Embryonic facial prominence (tissue), 1 donor: ENCODE data around the gene COL11A2.
A peak's percentile ranks its signal among the peaks of the same experiment; 100 is the strongest.

Source experiments
- DNase-seq: peaks from one replicate; pipeline ENCODE4 v3.0.0-alpha.2; 2016; ENCODE audit errors: extremely low spot score

COL11A2 gene

DNA sequence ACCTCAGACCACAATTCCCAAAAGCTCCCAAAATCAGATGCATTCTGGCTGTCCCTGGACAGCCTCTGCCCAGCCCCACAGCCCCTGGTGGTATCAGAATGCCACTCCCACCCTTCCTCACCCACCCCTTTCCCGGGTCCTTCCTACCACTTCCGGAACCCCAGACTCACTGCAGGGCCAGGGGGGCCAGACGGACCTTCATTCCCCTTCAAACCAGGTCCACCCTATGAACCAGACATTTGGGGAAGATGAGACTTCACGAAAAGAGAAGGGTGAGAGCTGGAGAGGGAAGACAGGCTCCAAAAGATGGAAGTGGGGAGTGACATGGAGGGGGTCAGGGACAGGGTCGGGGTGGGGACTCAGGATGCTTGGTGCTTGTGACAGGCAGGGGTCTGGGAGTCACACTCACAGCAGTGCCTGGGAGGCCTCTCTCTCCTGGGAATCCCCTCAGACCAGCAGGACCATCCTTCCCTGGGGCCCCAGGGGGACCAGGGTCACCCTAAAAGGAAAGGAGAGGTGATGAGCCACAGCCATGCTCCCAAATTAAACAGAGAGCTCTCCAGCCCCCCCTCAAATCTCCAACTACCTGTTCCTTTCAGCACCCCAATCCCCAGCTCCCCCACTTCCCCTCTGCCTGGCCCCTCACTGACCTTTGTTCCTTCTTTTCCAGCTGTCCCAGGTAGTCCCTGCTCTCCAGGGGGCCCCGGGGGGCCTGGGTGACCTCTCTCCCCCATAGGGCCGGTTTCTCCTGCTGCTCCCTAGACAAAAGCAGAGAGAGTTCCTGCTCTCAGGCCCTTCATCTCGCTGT is 20.2 kb downstream of the COL11A2 start:
- no peak for DNase-seq

DNA sequence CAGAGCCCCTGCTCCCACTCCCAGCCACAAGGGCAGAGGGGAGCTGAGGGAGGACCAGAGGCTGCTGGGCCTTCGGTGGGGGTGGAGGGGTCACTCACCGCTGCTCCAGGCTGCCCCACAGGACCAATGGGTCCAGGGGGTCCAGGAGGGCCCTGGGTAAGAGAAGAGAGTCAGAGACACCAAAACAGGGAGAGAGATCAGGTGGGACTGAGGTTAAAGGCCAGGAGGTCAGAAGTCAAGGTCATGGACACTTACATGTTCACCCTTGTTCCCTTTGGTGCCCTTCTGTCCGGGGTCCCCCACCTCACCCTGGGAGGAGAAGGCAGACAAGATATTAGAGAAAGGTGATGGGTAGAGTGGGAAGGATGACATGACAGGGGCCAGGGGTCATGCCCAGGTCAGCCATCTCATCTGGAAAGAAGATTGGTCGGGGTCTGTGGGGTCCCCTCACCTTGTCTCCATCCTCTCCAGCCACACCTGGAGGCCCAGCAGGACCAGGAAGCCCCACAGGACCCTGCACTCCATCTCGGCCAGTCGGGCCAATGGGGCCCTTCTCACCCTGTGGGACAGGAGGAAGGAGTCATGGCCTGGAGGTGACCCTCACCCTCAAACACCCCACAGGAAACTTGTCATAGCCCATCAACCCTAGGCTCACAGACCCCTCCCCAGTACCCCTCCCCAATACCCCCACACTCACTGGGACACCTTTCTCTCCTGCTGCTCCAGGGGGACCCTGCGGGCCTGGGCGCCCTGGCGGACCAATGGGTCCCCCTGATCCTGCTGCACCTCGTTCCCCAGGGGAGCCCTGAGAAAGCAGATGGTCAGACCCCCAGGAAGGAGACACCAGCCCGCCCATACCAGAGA is 21.0 kb downstream of the COL11A2 start:
- DNase-seq: no peak

DNA sequence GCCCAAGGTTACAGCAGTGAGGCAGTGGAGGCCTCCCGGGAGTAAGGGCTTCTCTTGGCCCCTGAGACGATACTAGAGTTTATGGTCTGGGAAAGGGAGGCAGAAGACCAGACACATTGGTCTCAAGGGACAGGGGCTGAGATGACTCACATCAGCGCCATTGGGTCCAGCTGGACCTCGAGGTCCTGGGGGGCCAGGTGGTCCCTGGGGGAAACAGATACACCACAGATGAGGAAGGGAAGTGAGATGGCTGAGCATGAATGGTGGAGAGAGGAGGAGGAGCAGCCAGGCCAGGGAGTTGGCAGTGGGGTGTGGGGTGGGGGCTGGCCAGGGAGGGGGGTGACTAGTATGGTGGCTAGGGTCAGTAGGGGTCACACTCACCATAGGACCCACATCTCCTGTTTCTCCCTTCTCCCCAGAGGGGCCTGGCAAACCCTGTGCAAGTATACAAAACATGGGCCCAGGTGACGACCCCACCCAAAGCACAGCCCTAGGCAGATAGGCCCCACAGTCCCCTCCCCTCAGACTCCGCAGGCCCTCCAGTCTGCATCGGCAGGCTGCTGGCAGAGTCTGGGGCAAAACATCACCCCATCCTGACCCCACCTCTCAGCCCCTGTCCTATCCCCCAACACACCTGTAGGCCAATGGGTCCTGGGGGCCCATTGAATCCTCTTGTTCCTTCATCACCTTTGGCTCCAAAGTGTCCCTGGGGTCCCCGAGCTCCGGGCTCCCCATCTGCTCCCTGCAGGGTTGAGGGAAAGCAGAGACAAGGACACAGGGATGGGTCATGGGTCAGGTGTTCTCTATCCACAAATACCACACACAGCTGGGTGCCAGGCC is 21.9 kb downstream of the COL11A2 start:
- DNase-seq: no peak

DNA sequence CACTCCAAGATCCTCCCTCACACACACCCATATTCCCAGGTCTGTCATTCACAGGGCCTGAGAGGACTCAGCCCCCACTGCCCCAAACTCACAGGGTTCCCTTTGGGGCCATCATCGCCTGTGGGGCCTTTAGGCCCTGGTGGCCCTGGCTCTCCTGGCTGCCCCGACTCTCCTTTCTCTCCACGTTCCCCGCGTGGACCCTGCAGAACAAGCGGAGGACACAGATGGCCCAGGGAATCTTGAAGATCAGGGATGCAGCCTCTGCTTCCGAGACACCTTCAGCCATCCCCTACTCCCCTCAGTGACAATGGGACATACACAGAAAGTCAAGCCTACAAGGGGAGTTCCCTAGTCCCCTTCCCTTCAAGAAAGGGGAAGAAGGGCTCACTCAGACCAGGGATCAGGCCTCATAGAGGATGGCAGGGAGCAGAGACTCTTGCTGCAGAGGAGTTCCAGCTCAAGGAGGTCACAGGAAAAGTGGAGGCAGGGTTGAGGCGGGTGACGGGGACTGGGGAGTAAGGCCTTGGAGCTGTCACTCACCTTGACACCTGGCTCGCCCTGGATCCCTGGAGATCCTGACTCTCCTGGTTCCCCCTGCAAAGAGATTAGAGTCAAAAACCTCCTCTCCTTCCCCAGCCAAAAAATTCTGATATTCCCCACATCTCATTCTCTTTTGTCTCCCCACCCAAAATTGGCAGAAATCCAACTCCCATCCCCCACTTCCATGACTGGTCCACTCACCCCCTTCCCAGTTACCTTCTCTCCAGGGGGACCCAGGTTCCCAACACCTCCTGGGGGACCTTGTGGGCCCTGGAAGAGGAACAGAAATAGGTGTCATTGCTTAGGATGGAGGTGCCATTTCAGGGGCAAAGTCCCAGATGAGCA is 22.7 kb downstream of the COL11A2 start:
- no peak for DNase-seq

DNA sequence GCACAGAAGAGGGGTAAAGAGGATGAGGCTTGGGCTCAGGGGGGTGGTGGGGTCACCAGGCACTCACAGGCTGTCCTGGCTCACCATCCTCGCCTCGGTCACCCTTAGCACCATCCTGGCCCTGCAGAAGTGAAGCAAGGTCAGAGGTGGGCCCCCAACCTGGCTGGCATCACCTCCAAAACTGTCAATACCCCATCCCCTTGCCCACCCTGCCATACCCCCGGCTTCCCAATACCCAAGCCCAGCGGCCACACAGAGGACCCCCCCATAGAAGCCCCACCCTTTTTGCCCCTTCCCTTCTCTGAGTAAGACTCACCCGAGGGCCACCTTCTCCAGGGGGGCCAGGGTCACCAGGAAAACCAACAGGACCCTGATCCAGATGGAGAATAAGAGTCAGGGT is 23.6 kb downstream of the COL11A2 start:
- DNase-seq: no peak

DNA sequence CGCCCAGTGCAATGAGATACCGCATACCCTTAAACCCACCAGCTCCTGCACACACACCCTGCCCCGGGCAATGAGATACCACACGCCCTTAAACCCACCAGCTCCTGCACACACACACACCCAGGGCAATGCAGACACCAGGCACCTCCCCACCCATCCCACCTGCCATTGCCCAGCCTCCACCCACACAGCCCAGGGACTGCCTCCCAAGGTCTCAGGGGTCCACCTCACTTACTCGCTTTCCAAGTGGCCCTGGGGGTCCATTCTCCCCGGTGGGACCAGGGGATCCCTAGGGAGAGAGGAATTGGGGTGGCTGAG is 24.0 kb downstream of the COL11A2 start:
- no peak for DNase-seq

DNA sequence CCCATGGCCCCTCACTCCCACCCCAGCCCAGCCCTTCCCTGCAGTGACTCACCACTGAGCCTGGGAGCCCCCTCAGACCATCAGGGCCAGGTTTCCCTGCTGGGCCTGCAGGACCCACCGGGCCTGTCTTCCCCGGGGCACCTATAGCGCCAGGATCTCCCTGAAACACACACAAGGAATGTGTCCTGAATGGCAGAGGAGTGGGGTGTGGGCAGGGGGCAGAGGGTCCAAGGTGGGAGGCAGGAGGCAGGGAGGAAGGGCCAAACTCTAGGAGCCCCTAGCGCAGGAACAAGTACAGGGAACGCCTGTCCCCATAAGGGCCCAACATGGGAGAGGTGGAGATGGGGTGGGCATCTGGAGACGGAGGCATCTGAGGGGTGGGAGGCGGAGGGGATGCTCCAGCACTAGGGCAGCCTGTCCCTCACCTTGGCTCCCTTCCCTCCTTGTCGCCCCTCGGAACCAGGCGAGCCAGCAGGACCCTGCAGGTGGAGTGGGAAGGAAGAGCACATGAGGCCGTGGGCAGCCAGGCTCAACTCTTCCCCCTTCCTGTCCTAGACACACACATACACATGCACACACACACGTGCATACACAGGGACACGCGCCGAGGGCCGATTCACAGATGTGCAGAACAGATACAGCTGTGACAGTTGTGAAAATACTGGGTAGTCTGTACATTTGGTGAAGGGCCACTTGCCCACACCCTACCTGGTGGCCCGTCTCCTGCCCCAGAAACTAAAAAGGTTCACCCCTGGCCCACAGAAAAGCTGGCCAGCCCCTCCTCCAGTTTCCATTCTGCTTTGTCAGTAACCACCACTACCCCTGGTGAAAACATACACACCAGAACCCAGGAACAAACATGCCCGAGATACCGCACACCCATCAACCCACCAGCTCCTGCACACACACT is 24.6 kb downstream of the COL11A2 start:
- DNase-seq: no peak

DNA sequence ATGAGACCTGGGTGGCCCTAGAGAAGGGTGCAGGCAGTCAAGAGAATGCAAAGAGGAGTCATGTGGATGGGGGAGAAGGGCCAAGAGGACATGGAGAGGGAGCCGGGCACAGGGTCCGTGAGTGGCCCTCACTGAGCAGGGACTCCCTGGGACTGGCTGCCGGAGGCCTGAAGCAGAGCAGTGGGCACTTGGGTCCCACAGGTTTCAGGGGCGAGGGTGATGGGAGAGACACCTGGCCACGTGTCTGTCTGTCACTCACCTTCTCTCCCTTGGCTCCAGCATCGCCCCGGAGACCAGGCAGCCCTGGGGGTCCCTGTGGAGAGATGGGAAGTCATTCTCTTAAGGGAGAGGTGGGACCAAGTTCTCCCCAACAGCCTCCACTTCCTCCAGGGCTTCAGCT is 25.5 kb downstream of the COL11A2 start:
- no peak for DNase-seq

DNA sequence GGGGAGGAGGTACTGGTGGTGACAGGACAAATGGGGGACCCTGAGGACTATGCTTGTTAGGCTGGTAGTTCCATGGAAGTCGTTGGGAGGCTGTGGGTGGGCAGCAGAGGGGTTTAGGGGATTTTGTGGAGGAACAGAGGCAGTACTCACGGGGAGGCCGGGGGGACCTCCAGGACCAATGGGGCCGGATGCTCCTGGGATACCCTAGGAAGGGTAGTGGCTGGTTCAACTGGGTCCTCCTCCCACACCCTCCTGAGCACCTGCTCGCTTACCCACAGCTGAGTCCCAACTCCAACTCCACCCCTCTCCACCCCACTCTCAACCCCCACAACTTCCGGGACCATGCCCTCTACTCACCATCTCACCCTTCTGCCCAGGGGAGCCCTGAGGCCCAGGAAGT is 25.9 kb downstream of the COL11A2 start:
- no peak for DNase-seq

DNA sequence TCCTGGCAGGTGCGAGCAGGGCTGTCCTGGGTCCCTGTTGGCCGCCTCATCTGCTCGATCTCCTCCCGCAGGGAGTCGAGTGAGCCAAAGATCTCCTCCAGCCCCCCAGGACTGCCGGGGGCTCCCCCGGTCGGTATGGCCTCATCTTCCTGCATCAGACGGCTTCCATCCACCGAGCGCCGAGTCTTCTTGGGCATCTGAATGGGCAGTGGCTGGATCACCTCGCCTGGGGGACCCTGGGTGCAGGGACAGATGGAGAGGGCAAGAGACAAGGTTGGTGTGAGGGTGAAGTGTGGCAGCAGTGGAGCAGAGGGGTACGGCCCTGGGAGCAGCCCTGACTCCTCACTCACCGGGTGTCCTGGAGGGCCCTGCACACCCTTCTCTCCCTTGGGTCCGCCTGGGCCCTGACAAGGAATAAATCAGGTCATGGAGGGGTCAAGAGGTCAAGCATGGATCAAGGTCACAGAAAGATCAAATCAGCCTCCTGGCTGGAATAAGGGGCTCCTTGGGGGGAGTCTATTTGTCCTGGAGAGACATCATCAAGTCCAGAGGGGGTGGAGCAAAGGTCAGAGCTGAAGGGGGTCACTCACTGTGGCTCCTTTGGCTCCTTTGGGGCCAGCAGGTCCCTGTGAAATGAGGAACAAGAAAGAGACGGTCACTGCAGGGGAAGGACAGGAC is 26.5 kb downstream of the COL11A2 start:
- no peak for DNase-seq

DNA sequence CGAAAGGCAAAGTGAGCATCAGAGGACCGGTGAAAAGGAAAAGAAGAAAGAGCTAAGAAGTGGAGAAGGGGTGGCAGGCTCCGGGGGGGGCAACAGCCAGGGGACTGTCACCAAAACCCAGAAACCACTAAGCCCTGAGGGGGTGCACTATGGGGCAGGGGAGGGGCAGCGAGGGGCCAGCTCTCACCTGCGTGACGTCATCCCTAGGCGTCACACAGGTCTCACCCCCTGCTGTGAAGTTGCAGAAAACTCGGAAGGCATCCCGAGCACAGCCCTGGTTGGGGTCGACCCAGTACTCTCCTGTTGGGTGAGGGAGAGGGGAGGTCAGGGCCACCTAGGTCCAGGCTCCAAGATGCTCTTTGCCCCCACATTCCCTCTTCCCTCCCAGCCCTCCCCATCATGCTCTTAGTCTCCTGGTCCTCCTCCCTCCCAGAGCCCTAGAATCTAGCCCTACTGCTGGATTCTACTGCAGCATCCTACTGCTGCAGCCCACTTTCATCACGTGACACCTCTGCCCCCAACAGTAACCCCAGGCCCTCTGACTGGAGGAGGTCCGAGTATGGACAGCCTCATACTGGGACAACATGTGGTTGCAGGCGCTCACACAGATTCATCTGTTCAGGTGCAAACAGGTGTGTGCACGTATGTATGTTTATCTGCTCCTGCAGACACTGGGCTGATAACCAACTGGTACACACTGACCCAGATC is 27.4 kb downstream of the COL11A2 start:
- no peak for DNase-seq

DNA sequence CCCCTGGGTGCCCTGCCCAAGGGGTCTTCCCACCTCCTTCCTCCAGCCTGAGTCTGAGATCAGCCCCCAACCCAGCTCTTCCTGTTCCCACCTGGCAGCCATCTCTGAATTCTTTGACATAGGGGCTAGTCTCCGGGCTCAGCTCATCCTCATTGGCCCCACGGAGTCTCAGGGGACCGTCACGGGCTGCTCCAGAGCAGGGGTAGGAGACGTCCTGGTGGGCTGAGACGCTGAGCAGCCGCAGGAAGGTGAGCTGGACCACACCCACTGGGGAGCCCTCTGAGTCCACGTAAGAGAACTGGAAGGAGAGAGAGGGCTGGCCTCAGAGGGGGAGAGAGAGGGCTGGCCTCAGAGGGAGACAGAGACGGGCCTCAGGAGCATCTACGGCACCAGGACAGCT is 28.1 kb downstream of the COL11A2 start:
- no peak for DNase-seq

DNA sequence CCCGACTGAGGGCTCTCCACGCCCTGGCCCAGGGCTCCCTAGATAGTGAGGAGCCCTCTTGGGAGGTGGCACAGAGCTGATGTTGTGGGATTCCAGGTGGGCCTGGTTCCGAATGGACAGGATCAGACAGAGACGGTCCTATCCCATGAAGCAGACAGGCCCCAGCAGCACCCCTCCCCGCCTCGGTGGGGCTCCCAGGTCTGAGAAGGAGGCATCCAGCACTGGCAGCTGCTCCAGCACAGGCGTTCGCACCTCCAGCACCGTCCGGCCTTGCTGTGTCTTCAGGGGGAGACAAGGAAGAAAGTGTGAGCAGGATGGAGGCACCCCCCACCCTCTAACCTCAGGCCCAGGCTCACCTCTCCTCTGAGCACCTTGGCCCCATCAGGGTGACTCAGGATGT is 28.7 kb downstream of the COL11A2 start:
- DNase-seq: no peak

DNA sequence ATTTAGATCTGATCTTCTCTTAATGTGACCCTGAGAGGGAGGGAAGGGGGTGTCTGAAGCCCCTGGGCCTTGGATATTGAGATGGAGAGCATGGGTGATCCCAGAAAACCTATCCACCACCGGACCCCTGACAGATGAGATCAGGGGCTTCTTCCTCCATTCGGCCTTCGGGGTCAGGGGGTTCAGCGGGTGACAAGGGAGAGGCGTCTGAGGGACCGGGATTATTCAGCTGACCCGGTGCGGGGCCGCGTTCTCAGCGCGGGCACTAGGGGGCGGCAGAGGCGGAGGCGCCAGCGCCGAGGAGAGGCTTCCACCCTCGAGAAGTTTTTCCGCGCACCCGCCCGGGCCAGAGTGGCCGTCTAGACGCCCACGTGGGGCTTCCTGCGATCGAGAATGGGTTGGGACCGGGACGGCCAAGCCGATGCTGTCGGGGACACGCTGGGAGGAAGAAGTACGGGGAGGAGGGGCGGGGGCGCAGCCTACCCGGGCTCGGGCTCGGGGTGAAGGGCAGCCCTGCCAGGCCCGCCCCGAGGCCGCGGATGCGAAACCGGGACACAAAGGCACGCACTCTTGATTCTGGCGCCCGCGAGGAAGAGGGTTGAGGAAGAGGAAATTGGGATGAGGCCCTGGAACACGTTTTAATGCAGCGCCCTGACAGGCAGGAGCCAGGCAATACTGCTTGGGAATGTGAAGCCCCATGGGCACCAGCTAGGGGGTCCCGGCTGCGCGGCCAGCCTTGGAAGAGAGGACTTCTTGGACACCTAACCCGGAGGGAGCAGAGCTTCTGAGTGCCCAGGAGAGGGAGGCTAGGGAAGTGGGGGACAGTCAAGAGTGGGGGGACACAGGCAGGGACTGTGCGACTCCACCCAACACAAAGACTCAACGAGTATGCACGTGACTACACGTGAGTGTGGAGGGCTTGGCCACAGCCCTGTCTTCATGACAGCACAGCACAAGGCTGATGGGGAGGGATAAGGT is 30.6 kb downstream of the COL11A2 start:
- DNase-seq: peak; percentile 40

DNA sequence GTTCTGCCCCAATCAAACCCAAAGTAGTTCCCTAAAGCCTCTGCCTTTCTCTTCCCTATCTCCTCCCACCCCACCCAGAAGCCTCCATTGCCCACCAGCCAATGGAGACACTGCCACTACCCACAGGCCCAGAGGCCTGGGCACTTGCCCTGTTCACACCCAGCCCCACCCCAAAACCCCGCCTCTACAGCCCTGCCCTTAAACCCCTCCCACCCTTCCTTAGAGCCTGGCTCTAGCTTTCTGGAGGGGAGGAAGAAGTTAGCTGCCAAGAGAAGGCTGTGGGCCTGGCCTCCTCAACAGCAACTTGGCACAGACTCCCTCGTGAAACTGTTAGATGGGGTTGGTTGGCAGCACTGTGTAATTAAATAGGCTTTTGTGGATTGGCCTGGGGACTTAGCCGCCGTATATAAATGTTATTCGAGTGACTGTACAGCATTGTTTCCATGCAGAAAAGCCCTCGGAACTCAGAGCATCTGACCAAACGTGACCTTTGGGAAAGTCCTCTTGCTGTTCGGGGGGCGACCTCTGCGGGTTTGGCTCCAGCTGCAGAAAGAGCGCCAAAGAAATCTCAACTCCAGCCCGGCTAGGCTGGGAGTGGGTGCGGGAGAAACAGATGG is 31.4 kb downstream of the COL11A2 start:
- DNase-seq: peak; percentile 10

DNA sequence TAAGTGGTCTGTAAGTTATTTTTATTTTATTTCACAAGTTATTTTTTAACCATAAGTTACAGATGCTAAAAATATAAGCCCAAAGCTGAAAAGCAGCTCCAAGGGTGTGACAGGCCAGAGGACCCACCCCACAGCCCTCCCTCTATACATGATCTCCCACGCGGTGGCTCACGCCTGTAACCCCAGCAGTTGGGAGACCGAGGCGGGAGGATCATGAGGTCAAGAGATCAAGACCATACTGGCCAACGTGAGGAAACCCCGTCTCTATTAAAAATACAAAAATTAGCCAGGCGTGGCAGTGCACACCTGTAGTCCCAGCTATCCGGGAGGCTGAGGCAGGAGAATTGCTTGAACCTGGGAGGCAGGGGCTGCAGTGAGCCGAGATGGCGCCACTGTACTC is 32.2 kb downstream of the COL11A2 start:
- no peak for DNase-seq

DNA sequence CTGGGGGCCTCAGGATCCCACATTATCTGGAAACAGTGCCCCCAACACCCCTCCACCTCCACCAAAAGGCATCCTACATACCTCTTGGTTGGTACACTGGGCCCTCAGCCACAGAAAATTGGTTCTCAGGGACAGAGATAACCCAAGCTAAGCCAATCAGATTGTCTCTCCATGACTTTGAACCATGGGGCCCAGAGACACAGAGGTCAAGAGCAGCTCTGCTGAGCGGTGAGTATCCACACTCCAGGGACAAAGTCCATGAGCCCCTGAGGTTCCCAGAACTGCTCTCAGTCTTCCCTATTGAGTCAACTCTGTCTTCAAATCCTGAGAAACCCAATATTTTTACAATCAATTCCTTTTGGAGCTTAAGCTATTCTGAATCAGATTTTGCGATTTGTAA is 35.3 kb downstream of the COL11A2 start:
- no peak for DNase-seq
